ENCODE data around the gene DMRT1.

The DMRT1 gene

DNA sequence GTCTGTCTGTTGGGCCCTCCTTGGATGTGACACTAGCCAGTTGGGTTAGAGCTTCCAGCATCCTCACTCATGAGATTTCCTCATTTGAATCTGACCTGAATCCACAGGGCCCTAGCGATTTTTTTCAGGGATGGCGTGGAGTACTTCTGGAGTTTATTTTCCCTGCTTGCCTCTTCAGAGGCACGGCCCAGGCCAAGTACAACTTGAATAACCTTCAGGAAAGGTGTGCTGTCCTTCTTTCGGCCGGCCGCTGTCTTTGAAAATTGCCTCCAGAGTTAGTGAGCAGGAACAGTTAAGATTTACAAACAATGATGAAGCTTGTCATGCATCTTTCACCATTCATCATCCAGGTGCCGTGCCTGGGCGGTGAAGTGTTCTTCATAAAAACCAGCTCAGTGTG is 85.5 kb downstream of the DMRT1 start:
- DNase-seq = no peak

DNA sequence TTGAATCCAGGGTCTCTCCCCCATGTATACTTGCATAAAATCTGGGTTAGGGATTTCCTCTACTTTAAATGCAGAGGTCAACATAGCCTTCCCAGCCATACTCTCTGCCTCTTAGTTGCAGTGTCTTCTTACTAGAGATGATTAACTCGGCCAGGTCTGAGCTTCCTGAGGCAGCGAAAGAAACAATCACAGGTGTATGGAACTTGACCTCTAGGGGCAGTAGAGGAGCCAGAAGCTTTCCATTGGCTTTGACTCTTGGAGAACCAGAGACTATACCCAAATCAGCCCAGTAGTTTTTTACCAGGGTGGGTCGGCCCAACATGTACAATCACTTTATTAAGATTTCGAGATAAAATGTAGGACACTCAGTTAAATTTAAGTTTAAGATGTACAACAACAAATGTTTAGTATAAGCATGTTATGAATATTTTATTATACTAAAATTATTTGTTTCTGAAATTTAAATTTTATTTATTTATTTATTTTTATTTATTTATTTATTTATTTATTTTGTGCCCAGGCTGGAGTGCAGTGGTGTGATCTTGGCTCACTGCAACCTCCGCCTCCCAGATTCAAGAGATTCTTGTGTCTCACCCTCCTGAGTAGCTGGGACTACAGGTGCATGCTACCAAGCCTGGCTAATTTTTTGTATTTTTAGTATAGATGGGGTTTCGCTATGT is 87.0 kb downstream of the DMRT1 start:
- no peak for DNase-seq

- no peak for DNase-seq
Measured at GRCh38 chr9:929719-930118, 88.2 kb downstream of the DMRT1 start.

DNA sequence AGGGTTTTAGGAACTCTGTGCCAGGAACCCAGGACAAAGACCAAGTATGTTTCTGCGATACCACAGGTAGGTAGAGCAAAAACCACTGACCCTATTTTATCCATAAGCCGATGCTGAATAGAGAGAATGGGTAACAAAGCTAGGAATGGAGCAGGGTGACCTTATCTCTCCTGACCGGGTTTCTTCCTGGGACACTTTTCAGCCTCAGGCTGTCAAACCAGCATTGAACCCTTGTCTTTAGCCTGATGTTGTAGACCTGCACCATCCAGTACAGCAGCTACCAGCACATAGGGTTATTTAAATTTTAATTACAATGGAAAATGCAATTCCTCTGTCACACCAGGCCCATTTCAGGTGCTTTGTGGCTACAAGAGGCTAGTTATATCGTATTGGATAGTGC is 91.9 kb downstream of the DMRT1 start:
- no peak for DNase-seq

DNA sequence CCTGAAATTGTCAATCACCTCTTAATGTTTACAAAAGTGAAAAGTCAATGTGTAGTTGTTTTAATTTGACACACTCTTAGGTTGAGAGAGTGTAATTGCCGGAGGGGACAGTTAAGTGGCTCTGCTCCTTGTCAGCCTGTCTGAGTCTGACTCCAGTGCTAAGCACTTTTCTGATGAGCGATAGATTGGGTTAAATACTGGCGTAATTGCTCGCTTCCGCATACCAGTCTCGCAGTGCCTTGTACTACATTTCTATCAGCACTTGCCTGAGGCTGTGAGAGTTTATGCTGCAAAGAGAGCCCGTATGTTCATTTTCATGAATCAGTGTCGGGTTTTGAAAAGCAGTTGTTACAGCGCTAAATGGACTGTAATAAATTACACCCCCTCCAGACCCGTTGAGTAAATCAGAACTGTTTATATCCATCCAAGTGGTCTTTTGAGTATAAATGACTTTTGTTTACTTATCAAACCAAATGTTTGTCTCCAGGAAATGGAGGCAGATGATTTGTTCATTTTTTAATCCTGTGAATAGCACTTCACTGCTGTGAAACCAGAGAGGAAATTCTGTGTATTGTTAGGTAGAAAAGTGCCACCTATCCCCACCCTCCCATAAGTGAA is 94.0 kb downstream of the DMRT1 start:
- no peak for DNase-seq

DNA sequence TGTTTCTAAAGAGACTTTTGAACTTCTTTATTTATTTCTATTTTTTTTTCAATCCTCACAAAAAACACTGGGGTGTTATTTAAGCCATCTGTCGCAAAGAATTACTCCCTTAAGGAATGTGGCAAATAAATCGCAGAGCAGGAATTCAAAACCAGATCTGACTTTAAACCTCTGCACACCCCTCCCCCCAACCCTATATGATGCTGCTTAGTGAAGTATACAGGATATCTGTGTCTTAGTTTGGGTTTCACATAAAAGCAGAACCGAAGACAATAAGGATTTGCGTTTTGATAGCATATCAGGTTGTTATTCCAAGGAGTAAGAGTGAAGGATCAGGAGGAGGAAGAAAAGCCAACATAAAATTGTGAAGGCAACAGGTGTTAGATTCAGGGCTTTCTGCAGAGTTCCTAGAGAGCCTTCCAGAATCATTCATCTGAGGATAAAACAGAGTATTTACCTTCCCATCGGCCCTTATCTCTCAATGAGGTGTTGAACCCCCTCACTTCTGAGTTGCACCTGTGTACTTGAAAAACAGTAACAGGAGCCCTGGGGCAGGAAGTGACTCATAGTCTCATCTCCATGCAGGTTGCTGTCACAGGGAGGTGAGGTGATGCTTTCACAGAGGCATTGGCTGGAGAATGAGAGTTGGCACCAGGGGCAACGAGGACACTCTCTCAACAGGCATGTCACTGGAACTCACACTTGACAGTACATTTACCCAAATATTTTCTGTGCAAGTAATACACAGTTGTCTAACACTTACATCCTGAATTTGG is 101.5 kb downstream of the DMRT1 start:
- no peak for DNase-seq

- no peak for DNase-seq
Measured at GRCh38 chr9:947985-948384, 106.5 kb downstream of the DMRT1 start.

DNA sequence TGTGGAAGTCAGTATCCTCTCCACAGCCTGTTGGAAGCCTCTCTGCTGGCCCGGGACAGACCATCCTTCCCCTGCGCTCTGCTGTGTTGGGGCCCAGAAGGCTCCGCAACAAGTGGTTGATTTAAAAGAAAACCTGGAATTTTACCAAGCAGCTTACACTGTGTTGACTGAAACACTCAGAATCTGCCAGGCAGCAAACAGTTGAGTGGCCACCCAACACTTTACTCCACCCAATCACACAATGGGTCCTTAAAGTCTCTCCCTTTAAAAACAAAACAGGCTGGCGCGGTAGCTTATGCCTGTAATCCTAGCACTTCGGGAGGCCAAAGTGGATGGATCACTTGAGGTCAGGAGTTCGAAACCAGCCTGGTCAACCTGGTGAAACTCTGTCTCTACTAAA is 107.0 kb downstream of the DMRT1 start:
- no peak for DNase-seq

- DNase-seq = no peak
Measured at GRCh38 chr9:950139-950538, 108.6 kb downstream of the DMRT1 start.

DNA sequence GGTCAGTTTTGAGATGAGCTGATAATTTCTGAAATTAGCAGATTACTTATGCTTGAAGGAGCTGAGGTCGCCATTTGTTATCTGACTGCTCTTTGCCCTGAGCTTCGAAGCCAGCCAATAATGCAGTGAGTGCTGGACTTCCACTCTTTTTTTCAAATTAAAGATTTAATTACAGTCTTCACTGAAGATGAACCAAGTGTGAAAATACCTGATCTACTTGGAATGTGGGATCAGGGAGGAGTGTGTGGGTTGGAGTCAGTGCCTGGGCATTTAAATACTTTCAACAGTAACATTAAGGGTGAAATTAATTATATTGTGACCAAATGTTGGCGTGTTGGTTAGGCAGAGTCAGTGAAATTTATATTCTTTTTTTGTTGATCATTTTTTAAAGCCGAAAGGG is 111.0 kb downstream of the DMRT1 start:
- no peak for DNase-seq

- DNase-seq = no peak
Measured at GRCh38 chr9:959105-959504, 117.6 kb downstream of the DMRT1 start.

- no peak for DNase-seq
Measured at GRCh38 chr9:959914-960313, 118.4 kb downstream of the DMRT1 start.

GRCh38 chr9:962023-962422 is 120.5 kb downstream of the DMRT1 start:
- no peak for DNase-seq

DNA sequence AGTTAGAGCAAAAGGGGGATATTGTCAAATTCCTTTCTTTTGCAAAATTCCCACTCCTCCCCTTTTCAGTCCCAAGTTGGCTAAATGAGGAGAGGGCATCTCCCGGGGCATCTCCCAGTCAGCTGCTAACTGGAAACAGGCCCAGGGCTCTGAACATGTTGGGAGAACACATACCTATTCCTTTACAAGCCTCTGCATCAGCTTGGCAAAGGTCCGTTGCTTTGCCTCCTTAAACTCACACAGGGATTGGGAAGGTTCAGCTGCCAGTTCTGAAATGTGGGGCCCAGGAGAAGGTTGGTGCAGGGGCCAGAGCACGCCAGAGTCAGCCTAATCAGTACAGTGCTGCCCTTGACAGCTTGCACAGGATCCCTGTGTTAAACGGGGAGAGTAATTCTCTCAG is 124.0 kb downstream of the DMRT1 start:
- DNase-seq = no peak

DNA sequence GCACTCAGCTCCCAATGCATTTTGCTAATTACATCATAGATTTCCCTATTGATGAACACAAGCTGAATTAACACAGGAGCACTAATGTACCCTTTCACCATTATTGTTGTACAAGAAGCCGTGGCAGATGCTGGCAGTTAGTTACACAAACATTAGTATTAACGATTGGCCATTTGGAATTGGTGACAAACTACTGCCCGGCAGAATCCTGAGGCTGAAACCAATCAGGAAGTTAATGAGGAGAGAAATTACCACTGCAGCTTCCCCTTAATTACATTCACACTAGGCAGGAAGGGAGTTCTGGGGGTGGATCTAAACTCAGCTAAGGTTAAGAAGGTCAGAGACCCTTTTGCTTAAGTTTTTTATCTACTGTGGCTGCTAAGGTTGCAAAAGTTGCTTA is 125.4 kb downstream of the DMRT1 start:
- DNase-seq = no peak

GRCh38 chr9:967436-967835 is 125.9 kb downstream of the DMRT1 start:
- no peak for DNase-seq

GRCh38 chr9:967903-968641 is 126.6 kb downstream of the DMRT1 start:
- no peak for DNase-seq

- no peak for DNase-seq
Measured at GRCh38 chr9:969310-970150, 128.0 kb downstream of the DMRT1 start.

GRCh38 chr9:970151-970996 is 128.9 kb downstream of the DMRT1 start:
- no peak for DNase-seq

- no peak for DNase-seq
Measured at GRCh38 chr9:971901-972500, 130.5 kb downstream of the DMRT1 start.
